ENCODE results near the gene KLHL4.
"Not testable (repeated sequence)": the region's sequence is repeated elsewhere in the genome, so short reads cannot be mapped to it uniquely, and the experiment has no call there.

KLHL4 gene, protein sequence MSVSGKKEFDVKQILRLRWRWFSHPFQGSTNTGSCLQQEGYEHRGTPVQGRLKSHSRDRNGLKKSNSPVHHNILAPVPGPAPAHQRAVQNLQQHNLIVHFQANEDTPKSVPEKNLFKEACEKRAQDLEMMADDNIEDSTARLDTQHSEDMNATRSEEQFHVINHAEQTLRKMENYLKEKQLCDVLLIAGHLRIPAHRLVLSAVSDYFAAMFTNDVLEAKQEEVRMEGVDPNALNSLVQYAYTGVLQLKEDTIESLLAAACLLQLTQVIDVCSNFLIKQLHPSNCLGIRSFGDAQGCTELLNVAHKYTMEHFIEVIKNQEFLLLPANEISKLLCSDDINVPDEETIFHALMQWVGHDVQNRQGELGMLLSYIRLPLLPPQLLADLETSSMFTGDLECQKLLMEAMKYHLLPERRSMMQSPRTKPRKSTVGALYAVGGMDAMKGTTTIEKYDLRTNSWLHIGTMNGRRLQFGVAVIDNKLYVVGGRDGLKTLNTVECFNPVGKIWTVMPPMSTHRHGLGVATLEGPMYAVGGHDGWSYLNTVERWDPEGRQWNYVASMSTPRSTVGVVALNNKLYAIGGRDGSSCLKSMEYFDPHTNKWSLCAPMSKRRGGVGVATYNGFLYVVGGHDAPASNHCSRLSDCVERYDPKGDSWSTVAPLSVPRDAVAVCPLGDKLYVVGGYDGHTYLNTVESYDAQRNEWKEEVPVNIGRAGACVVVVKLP

DNA sequence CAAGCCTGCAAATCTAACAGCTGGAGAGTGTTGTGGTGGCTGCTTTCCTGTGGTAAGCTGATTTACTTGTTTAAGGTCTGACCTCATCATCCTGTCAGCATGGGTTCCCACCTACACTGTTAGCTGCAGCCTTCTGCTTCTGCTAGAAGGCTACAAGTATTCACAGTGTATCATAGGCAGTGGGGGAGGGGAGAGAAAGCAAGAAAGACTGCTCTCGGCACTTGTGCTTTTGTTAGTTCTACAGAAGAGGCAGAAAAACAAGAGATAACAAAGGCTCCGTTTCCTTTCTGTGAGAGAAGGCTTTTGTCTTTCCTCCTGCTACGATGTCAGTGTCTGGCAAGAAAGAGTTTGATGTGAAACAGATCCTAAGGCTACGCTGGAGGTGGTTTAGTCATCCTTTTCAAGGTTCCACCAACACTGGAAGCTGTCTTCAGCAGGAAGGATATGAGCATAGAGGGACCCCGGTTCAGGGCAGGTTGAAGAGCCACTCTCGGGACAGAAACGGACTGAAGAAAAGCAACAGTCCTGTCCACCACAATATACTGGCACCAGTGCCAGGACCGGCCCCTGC is at the start of gene KLHL4:
TSS of gene KLHL4 (plus strand) at position 232 of the 571 bp plus-strand sequence. CDS start at position 324, 92 bp downstream.
- no peak for DNase-seq

DNA sequence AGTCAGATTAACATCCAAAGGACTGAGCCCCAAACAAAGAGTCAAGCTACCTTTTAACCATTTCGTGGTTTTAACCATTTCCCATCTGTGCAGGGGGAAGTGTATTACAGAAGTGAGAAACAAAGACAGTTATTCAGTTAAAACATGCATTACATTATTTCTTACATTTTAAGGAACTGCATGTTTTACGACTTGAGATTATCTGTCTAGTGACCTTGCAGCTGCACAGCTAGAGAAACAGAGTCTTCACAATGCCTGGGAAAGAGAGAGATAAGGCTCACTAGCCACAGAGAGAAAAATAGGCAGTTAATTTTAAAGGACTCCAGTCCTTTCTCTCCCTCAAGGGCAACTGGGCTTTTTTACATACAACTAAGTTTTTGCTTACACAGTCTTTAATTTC is 48.7 kb upstream of the KLHL4 start:
- DNase-seq, result no peak

DNA sequence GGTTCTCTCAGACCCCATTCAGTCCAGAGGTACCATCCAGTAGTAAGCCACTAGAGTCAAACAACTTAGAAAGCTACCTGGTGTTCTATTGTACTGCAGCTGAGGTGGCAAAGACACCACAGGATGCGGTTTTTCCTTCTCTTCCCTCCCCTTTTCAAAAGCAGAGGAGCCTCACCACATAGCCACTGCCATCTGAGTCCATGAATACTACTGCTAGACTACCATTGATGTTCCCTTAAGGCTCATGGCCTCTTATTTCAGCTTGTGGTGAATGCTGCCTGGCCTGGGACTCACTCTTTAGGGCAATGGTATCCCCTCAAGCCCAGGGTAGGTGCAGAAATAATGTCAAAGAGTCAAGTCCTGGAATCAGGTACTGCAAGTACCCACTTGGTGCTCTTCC is 41.8 kb upstream of the KLHL4 start:
- no peak for DNase-seq

DNA sequence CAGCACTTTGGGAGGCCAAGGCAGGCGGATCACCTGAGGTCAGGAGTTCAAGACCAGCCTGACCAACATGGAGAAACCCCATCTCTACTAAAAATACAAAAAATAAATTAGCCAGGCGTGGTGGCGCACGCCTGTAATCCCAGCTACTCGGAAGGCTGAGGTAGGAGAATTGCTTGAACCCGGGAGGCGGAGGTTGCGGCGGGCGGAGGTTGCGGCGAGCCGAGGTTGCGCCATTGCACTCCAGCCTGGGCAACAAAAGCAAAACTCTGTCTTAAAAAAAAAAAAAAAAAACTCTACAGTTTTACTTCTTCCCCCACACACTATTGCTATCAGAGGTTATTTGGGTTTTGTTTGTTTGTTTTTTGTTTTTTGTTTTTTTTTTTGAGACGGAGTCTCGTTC is 38.9 kb upstream of the KLHL4 start:
- not testable (repeated sequence) for DNase-seq

DNA sequence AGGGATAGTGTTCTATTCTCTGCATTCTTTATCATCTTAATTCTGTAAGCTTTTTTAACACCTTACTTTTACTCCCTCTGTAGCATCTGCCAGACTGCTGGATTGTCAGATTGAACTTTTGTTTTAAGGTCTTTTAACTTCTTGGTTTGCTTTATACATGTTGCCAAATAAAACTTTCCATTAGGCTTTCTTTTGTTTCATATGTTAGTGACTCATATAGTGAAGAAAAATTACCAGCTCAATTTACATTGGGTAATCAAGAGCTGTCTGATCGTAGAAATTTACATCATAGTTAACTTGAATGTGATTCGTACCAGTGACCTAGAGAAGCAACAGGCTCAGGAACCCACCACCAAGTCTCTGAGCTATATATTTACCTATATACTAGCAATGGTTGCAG is 28.5 kb upstream of the KLHL4 start:
- DNase-seq, result no peak

DNA sequence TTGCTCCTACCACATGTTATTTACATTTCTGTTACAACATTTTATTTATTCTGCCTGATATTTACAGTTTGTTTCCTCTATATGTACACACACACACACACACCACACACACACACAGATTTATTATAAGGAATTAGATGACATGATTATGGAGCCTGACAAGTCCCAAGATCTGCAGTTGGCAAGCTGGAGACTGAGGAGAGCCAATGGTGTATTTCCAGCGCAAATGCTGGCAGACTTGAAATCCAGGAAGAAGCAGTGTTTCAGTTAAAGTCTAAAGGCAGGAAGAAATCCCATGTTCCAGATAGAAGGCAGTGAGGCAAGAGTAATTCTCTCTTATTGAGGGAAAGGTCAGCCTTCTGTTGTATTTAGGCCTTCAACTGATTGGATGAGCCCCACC is 1.8 kb upstream of the KLHL4 start:
- no peak for DNase-seq

DNA sequence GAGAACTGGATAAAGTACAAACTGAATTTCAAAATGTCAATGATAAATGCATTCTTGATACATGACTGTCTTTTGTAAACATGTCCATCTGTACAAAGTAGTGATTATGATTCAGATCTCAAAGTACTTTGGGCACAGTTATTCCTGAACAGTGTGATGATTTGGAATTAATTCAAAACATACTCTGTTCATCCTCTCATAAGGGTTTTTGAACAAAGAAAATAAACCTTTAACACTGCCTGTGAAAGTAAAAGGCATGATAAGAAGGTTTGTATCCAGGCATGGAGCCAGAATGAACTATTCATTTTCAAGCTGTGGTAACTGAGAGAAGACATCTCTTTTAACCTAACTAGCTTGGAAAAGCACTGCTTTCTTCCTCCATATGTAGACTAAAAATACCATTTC is 883 bp upstream of the KLHL4 start:
- DNase-seq, result no peak

DNA sequence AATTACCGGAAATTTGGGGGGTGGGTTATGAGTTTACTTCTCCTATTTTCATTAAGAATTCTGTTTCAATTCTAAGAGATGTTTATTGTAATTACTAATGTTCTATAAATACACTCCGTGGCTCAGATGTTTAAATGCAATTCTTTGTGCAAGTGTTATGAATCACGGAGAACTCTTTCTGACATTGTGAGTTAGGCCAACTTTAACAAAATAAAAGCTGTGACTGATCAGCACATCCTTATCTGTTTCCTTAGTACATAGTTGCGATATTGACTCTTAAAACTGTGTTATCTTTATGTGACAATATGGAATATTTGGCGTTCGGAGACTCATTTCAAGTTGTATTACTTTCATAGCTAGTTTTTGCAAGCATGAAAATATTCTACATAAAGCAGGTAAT is 902 bp downstream of the KLHL4 start:
- no peak for DNase-seq

DNA sequence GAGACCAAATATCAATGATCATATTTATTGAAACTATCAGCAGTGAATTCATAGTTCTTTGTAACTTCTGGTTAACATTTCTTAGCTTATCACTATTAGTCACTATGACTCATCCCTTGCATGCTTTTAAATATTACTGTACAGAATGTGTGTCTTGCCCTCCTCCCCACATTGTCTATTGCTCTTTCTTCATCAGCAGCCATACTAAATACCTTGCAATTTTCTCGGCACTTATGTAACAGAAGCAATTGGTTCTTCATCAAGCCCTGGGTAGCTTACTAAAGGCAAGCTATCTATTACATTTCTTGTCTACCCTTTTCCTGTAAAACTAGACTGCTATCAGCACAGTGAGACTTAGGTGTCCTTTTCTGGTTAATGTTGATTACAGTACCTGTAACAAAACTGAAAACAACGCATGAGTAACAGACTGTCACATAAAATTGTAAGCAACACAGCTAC is 8.2 kb downstream of the KLHL4 start:
- DNase-seq, result no peak

DNA sequence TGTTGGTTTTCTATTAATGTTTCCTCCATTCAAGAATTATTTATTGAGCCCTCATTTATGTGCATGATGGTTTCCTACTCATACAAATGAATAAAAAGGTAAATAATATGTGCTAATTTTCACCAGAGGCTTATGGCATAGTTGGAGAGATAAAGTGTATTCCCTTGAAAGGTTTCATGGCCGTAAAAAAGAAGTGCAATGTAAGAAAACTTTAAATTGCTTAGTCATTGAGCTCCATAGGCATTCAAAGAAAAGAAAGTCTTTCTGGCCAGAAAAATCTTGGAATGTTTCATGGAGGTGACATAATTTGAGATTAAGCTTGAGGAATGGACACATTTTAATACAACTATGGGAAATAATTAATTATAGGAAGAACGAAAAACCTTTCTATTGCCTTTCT is 8.7 kb downstream of the KLHL4 start:
- DNase-seq, result no peak

DNA sequence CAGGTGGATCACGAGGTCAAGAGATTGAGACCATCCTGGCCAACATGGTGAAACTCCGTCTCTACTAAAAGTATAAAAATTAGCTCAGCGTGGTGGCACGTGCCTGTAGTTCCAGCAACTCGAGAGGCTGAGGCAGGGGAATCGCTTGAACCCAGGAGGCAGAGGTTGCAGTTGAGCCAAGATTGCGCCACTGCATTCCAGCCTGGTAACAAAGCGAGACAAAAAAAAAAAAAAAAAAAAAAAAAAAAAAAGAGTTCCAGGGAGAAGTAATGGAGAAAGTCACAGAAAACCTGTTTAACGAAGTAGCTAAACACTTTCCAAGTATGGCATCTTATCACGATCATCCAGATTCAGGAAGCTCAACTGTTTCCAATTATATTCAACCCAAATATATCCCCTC is 10.9 kb downstream of the KLHL4 start:
- no peak for DNase-seq

DNA sequence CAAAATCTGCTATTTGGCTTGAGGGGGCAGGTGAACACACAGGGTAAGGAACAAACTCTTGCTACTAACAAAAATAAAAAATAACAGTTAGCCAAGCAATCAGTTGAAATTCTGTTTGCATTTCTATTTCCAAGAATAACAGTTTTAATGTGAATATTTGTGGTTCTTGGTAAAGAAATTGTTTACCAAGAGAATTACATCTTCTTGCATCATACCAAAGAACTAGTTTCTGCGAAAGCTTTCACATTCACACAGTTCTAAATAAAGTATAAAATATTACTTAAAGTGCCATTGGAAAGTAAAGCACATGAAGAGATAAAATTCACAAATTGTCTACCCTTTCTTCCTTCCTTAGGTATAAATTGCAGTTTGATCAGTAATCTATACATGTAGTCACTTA is 54.4 kb downstream of the KLHL4 start:
- no peak for DNase-seq

DNA sequence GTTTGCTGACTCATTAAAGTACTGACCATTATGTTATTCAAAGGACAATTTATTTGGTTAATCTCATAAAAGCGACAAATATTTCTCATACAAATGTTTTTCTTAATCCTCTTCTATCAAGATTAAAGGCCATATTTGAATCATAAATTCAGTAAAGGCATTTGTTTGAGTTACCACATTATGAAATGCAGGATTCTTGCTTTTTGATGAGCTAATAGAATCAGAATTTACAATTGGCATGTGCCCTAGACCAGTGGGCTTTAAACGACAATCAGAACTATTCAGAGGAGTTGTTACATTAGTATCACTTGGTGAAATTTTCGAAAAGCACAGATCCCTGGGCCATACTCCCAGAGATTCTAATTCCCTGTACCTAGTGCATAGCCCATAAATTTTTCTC is 55.3 kb downstream of the KLHL4 start:
- DNase-seq, result no peak

DNA sequence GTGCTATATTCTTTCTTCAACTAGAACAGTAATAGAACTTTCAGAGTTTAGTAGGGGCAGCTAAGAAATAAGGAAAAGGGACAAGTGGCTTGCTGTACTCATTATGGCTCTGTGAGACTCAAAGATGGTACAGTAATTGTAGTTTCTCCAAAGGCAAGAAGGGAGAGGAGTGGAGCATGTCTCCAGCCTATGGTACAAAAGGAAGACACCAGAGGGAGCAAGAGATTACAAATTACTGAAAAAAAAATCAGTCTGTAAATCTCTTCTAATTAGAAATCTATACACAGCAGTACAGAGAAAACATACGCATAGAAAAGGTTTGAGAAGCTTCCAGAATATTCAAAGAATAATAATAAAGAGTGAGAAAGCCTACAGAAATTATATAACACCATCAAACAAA is 61.4 kb downstream of the KLHL4 start:
- DNase-seq, result no peak

DNA sequence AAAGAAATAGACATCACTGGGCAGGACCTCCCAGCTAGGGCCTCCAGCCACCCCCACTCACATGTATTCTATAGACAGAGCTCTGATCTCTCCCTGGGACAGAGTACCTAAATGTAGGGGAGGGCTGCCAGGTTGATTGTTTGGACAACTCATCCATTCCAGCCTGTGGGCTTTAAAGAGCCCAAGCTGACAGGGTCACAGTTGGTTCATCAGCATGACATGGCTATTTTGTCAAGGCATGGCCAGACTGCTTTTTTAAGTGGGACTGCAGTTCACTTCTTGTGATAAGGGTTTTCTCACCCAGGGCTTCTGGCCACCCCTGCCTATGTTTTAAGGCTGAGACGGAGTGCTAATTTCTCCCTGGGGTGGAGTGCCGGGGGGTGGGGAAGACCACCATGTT is 63.3 kb downstream of the KLHL4 start:
- DNase-seq, result no peak

DNA sequence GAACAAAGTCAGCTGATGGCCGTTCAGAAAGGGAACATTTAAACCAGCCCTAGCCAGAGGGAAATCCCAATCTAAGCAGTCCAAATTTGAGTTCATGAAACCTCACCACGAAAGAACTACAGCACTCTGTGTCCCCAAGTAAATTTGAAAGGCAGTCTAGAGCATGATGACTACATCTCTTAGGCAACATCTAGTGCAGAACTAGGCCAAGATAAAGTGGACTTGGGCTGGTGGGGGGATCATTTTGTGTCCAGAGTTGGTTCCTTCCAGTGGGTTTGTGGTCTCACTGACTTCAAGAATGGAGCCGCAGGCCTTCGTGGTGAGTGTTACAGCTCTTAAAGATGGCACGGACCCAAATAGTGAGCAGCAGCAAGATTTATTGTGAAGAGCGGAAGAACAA is 64.9 kb downstream of the KLHL4 start:
- DNase-seq, result no peak

DNA sequence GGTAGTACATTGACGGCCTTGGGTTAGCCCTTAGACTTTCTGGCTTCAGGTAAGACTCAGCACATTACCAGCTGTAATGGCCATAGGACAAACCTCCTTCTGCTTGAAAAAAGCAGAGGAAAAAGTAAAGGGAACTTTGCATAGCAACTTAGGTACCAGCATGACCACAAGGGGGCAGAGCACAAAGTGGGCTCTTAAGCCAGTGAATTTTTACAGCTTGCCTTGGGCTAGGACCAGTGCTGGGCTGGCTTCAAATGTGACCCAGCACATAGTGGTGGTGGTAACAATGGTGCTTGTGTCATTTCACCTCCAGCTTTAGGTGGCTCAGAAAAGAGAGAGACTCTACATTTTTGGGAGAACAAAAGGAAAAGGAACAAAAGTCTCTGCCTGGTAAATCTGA is 66.1 kb downstream of the KLHL4 start:
- DNase-seq, result no peak

DNA sequence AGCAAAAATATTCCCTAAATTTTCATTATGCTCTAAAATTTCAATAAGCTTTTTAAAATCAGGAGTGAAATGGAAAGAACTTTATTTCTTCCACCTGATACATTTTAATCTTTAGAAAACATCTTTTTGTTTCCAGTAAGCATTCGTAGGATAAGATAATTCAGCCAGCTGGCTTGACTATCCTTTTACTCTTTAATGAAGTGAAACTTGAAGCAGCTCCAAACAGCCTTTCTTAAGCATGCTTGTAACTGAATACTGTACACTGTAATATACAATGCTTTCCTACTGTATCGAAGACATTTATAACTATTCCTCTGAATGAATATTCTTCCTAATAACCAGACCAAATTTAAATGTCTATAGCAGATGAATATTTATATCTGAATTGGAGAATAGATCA is 98.8 kb downstream of the KLHL4 start:
- DNase-seq, result no peak

DNA sequence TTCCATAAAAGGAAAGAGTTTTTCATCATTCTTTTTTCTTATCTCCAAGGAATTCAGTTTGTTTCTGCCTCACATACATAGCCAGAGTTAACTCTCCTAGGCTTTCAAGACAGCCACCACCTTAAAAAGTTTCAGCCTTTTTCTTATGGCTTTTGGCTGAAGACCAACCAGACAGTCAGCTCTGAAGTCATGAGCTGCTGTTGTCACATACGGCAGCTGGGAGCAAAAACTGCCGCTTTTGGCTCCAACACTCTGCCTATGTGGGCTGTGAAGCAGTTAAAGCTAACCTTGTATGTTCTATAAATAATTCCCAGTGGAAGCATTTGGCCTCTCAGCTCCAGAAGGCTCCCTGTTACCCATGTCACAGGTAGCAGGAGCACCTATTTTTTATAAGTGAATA is 104.1 kb downstream of the KLHL4 start:
- no peak for DNase-seq

DNA sequence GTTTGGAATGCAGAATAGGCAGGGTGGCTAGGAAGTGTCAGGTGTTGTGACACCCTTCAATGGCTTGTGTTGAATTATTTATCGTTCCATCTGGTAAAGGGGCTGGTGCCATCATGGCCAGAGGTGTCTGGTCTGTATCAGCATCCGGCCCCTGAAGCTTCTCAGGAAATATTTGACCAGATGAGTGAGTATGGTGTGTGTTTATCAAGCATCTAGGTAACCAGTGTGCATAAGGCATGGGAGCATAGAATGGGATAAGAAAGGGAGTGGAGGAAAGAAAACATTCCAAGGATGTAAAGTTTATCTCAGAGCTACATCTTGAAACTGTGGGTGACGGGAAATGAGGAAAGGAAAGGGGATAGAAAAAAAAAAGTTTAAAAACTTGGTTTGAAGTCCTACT is 109.4 kb downstream of the KLHL4 start:
- no peak for DNase-seq

DNA sequence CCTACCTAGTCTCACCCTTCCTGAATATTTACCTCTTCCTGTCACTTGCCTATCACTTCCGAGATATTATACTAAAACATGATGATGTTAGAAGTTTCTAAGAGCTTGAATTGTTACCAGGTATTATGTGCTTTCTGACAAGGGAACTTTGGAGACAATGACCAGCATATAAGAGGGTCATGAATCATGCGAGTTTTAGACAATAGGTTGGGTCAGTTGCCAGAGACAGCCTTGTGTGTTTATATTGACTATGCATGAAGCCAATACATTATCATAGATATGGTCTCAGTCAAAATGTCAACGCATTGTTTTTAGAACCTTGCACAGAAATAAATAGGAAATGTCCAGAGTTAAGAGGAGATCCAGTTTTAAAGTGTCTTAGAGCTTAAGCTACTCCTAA is 116.8 kb downstream of the KLHL4 start:
- DNase-seq, result no peak

DNA sequence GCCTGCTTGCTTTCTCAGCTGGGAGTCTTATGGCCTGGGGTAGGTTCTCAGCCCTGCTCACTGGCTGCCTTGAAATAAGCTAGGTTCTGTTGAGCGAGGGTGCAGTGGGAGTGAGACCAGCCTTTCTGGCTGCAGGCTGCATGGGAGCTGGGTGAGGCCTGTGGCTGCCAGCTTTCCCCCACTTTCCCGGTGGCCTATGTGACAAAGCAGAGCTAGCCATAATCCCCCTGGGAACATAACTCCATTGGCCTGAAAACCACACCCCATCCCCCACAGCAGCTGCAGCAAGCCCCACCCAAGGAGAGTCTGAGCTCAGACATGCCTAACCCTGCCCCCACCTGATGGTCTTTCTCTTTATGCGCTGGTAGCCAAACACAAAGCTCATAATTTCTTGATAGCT is 118.9 kb downstream of the KLHL4 start:
- DNase-seq, result peak; percentile 19

DNA sequence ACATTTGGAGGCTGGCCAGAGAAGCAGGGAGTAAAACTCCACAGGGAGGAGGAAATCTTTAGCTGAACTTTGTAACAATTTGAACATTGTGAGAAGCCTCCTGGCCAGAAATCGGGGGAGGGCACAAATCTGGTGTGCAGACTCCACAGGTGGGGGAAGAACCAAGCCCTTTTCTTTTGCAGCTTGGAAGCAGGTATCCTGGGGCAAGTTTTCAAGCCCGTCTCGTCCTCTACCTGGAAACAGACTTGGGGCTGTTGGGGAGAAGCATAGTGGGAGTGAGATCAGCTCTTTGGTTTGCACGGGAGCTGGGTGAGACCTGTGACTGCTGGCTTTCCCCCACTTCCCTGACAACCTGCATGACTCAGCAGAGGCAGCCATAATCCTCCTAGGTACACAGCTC is 123.8 kb downstream of the KLHL4 start:
- not testable (repeated sequence) for DNase-seq

DNA sequence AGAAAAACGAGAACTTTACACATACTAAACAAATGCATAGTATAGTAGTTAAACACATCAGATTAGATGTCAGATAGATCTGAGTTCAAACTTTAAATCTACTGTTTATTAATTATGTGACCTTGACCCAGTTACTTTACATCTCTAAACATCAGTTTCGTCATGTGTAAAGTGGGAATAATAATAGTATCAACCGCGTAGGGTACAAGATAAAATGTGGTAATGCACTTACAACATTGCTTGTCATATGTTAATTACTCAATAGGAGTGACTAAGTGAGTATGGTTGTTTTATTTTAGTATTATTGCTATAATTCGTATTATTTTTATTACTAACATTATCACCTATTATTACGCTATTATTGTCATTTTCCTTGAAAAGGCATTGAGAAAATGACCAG is 144.2 kb downstream of the KLHL4 start:
- no peak for DNase-seq
